ENCODE measurements around the gene CAMSAP1.

The CAMSAP1 gene

DNA sequence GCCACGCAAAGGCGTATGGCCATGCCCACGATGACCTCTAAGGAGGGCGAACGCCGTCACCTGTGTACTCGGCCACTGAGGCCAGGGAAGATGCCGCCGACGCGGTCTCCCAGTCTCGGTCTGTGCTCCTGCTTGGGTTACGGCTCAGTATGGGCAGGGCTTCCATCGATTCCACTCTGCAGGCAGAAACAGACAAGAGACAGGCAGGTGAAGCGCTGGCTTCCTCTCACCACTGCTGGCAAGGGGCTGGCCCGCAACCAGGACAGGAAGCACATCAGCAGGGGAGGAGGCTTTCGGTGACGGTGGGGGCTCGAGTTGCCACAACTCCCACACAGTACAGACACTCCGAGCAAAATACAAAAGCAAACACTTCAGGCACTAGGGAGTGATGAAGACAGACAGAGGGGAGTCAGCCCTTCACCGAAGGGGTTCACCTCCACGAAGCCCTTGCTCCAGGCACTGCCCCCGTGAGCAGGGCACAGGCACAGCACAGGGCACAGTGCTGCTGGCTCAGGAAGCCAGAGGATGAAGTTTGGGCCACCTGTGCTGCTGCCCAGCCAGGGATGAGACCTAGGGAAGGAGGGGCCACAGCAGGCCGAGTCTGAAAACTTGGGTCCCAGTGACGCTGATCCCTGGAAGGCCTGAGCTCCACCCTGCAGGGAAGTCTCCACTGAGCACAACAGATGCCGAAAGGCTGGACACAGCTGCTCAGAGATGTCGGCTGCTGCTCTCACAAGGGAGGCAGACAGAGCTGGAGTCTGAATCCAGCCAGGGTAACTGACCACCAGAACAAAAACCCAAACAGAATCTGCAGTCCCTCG, 91.3 kb downstream of the CAMSAP1 start:
- Histone ChIP-seq H3K27me3 (ENCODE audit: insufficient read depth, low read length, poor library complexity) (no peaks in the 10 kb centered on the region), H4K8ac (ENCODE audit: low read depth, low read length) (no peak overlapping the region), H2BK5ac (ENCODE audit: low read length) (no peak overlapping the region), H3K23ac (ENCODE audit: low read length) (no peak overlapping the region), H3K79me1 (ENCODE audit: low read length) (no peaks in the 10 kb centered on the region), H4K5ac (ENCODE audit: low read length) (no peak overlapping the region), H2BK120ac (ENCODE audit: low read depth, low read length) (no peak overlapping the region), H2AK5ac (ENCODE audit: low read length) (no peak overlapping the region), H3K27ac (ENCODE audit: low read depth, low read length) (no peak overlapping the region), H3K79me2 (ENCODE audit: control insufficient read depth, insufficient read depth, low read length) (no peaks in the 10 kb centered on the region), H3K4me2 (ENCODE audit: low read length) (no peak overlapping the region), H3K9ac (ENCODE audit: low read length) (no peak overlapping the region), H2BK15ac (replicated peaks; ENCODE audit: low read depth) (no peak overlapping the region), H3K36me3 (ENCODE audit: control insufficient read depth, insufficient read depth, low read length) (peaks cover 13% of the 10 kb centered on the region), H3K4me1 (ENCODE audit: control insufficient read depth, low read depth, low read length) (no peaks in the 10 kb centered on the region), H3K4ac (ENCODE audit: low read depth, low read length) (no peak overlapping the region), H3K18ac (ENCODE audit: low read length) (no peak overlapping the region), H3K56ac (ENCODE audit: low read length) (no peak overlapping the region), H3K4me3 (ENCODE audit: low read length) (no peak overlapping the region)
- no peak for DNase-seq
- no CpG with 5 or more reads among the region's 28 CpGs for WGBS (ENCODE audit: extremely low coverage, insufficient coverage, low lambda C conversion rate)

DNA sequence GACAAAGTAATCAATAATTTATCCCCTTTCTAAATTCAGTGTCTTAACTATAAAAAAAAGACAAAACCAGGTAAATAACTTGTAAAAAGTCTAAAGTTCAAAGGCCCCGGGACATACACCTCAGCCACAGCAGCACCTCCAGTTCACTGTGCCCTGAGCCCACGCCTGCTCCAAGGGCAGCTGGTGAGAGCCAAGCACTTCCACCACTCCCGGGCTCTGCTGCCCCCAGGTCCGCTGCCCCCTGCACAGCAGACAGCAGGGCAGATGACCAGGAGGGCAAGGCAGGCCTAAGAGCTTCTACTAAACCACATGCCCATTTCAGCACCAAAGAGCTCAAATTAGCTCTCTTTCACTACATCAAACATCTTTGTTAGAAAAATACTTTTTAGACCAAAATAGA, 91.9 kb downstream of the CAMSAP1 start:
- DNase-seq = no peak
- WGBS (ENCODE audit: extremely low coverage, insufficient coverage, low lambda C conversion rate) = no CpG with 5 or more reads among the region's 4 CpGs
- Histone ChIP-seq H3K27me3 (ENCODE audit: insufficient read depth, low read length, poor library complexity) (no peaks in the 10 kb centered on the region), H3K4ac (ENCODE audit: low read depth, low read length) (no peak overlapping the region), H3K9ac (ENCODE audit: low read length) (no peak overlapping the region), H2BK15ac (replicated peaks; ENCODE audit: low read depth) (no peak overlapping the region), H3K79me1 (ENCODE audit: low read length) (no peaks in the 10 kb centered on the region), H3K4me2 (ENCODE audit: low read length) (no peak overlapping the region), H4K8ac (ENCODE audit: low read depth, low read length) (no peak overlapping the region), H2AK5ac (ENCODE audit: low read length) (no peak overlapping the region), H2BK120ac (ENCODE audit: low read depth, low read length) (no peak overlapping the region), H4K5ac (ENCODE audit: low read length) (no peak overlapping the region), H3K4me3 (ENCODE audit: low read length) (no peak overlapping the region), H2BK5ac (ENCODE audit: low read length) (no peak overlapping the region), H3K56ac (ENCODE audit: low read length) (no peak overlapping the region), H3K36me3 (ENCODE audit: control insufficient read depth, insufficient read depth, low read length) (peaks cover 15% of the 10 kb centered on the region), H3K4me1 (ENCODE audit: control insufficient read depth, low read depth, low read length) (no peaks in the 10 kb centered on the region), H3K23ac (ENCODE audit: low read length) (no peak overlapping the region), H3K79me2 (ENCODE audit: control insufficient read depth, insufficient read depth, low read length) (no peaks in the 10 kb centered on the region), H3K27ac (ENCODE audit: low read depth, low read length) (no peak overlapping the region), H3K18ac (ENCODE audit: low read length) (no peak overlapping the region)

DNA sequence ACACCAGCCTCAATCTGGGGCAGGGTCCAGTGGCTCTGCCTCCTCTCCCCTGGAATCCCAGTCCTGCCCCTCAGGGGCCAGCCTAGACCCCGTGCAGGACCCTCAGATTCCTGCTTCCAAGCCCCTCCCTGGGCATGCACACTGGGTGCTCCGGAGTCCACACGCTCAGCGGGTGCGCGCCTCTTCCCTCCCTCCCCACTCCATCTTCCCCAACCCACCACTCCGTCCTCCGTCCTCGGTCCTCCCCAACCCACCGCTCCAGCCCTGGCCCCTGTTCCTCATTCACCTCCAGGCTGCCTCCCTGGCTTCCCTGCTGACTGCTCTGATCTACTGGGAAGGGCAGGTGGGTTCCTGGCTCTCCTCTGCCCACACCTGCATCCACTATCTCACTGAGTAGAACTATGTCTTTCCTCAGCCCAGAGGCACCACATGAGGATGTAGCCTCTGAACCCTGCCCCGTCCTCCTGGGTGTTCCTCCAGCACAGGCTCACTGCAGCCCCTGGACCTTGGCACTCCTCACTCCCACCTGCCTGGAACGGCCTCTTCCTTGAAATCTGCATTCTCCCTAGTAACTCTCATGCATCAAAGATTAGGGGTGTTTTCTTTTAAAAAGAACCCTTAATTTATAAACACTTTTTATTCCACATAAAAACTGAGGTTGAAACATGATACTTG, 92.8 kb downstream of the CAMSAP1 start:
- H2BK120ac ChIP-seq (ENCODE audit: low read depth, low read length) = no peak overlapping the region
- no peak overlapping the region for H2AK5ac ChIP-seq (ENCODE audit: low read length)
- H3K36me3 ChIP-seq (ENCODE audit: control insufficient read depth, insufficient read depth, low read length) = peaks cover 15% of the 10 kb centered on the region
- no peak overlapping the region for H3K4ac ChIP-seq (ENCODE audit: low read depth, low read length)
- H3K4me3 ChIP-seq (ENCODE audit: low read length) = no peak overlapping the region
- H3K4me1 ChIP-seq (ENCODE audit: control insufficient read depth, low read depth, low read length) = no peaks in the 10 kb centered on the region
- no peak overlapping the region for H4K8ac ChIP-seq (ENCODE audit: low read depth, low read length)
- no peaks in the 10 kb centered on the region for H3K79me2 ChIP-seq (ENCODE audit: control insufficient read depth, insufficient read depth, low read length)
- no peak for DNase-seq
- no peak overlapping the region for H2BK15ac ChIP-seq (replicated peaks; ENCODE audit: low read depth)
- WGBS (ENCODE audit: extremely low coverage, insufficient coverage, low lambda C conversion rate) = no CpG with 5 or more reads among the region's 12 CpGs
- no peak overlapping the region for H2BK5ac ChIP-seq (ENCODE audit: low read length)
- no peaks in the 10 kb centered on the region for H3K79me1 ChIP-seq (ENCODE audit: low read length)
- H3K9ac ChIP-seq (ENCODE audit: low read length) = no peak overlapping the region
- no peak overlapping the region for H3K18ac ChIP-seq (ENCODE audit: low read length)
- no peak overlapping the region for H3K23ac ChIP-seq (ENCODE audit: low read length)
- H3K27ac ChIP-seq (ENCODE audit: low read depth, low read length) = no peak overlapping the region
- no peak overlapping the region for H4K5ac ChIP-seq (ENCODE audit: low read length)
- H3K27me3 ChIP-seq (ENCODE audit: insufficient read depth, low read length, poor library complexity) = no peaks in the 10 kb centered on the region
- H3K56ac ChIP-seq (ENCODE audit: low read length) = no peak overlapping the region
- no peak overlapping the region for H3K4me2 ChIP-seq (ENCODE audit: low read length)

DNA sequence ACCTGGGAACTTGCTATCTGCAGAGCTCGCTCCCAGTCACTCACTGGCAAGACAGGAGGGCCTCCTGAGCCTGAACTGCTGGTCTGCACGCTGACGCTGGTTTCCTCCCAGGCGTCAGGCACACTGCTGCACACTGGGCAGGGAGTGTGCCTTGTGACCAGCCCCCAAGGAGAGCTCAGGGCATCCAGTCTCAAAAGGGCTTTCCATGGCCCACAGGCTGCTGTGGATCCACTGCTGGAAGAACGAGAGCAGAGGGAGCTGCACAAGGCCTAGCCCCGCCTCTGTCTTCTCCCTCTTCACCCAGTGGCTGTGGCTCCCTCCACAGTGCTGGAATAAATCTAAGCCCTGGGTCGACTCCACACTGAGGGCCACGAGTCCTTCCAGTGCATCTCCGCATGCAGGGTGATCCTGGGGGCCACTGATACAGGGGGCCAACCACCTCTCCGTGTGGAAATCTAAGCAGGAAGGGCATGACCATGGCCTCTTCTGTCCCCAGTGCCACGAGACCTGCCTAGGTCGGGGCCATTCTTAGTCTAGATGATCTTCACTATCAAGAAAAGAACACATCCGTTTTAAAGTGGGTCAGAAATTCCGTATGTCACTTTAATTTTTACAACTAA, 93.6 kb downstream of the CAMSAP1 start:
- H3K4ac ChIP-seq (ENCODE audit: low read depth, low read length) = no peak overlapping the region
- no peak overlapping the region for H3K27ac ChIP-seq (ENCODE audit: low read depth, low read length)
- no peak overlapping the region for H2BK5ac ChIP-seq (ENCODE audit: low read length)
- H3K4me1 ChIP-seq (ENCODE audit: control insufficient read depth, low read depth, low read length) = no peaks in the 10 kb centered on the region
- DNase-seq = no peak
- no peak overlapping the region for H3K56ac ChIP-seq (ENCODE audit: low read length)
- H3K79me2 ChIP-seq (ENCODE audit: control insufficient read depth, insufficient read depth, low read length) = no peaks in the 10 kb centered on the region
- H4K8ac ChIP-seq (ENCODE audit: low read depth, low read length) = no peak overlapping the region
- no peak overlapping the region for H3K4me3 ChIP-seq (ENCODE audit: low read length)
- peaks cover 15% of the 10 kb centered on the region for H3K36me3 ChIP-seq (ENCODE audit: control insufficient read depth, insufficient read depth, low read length)
- WGBS (ENCODE audit: extremely low coverage, insufficient coverage, low lambda C conversion rate) = no CpG with 5 or more reads among the region's 14 CpGs
- H3K18ac ChIP-seq (ENCODE audit: low read length) = no peak overlapping the region
- no peak overlapping the region for H2BK15ac ChIP-seq (replicated peaks; ENCODE audit: low read depth)
- H3K9ac ChIP-seq (ENCODE audit: low read length) = no peak overlapping the region
- H2AK5ac ChIP-seq (ENCODE audit: low read length) = no peak overlapping the region
- H3K4me2 ChIP-seq (ENCODE audit: low read length) = no peak overlapping the region
- no peak overlapping the region for H4K5ac ChIP-seq (ENCODE audit: low read length)
- no peak overlapping the region for H3K23ac ChIP-seq (ENCODE audit: low read length)
- H3K27me3 ChIP-seq (ENCODE audit: insufficient read depth, low read length, poor library complexity) = no peaks in the 10 kb centered on the region
- no peak overlapping the region for H2BK120ac ChIP-seq (ENCODE audit: low read depth, low read length)
- no peaks in the 10 kb centered on the region for H3K79me1 ChIP-seq (ENCODE audit: low read length)

DNA sequence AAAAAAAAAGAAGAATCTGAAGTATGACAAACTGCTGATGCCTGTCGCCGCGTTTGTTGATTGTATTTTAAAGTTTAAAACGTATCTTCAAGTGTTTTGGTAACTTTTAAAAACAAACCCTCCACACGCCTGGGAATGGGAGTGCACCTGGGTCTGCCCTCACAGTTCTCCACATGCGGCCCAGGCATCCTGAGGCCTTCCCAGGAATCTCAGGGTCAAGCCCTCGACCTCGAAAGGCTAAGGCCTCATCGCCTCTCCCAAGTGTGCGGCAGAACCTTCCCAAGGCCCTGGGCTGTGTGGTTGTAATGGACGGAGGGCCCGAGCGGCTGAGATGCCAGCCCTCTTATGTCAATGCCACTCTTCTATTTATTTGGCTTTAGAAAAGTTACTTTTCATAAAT, 94.4 kb downstream of the CAMSAP1 start:
- Histone ChIP-seq H3K4me1 (ENCODE audit: control insufficient read depth, low read depth, low read length) (no peaks in the 10 kb centered on the region), H3K36me3 (ENCODE audit: control insufficient read depth, insufficient read depth, low read length) (peaks cover 14% of the 10 kb centered on the region), H3K23ac (ENCODE audit: low read length) (no peak overlapping the region), H3K18ac (ENCODE audit: low read length) (no peak overlapping the region), H3K27ac (ENCODE audit: low read depth, low read length) (no peak overlapping the region), H2BK5ac (ENCODE audit: low read length) (no peak overlapping the region), H3K79me2 (ENCODE audit: control insufficient read depth, insufficient read depth, low read length) (no peaks in the 10 kb centered on the region), H3K56ac (ENCODE audit: low read length) (no peak overlapping the region), H3K4me2 (ENCODE audit: low read length) (no peak overlapping the region), H3K4me3 (ENCODE audit: low read length) (no peak overlapping the region), H2BK120ac (ENCODE audit: low read depth, low read length) (no peak overlapping the region), H2AK5ac (ENCODE audit: low read length) (no peak overlapping the region), H4K5ac (ENCODE audit: low read length) (no peak overlapping the region), H3K27me3 (ENCODE audit: insufficient read depth, low read length, poor library complexity) (no peaks in the 10 kb centered on the region), H2BK15ac (replicated peaks; ENCODE audit: low read depth) (no peak overlapping the region), H3K79me1 (ENCODE audit: low read length) (no peaks in the 10 kb centered on the region), H4K8ac (ENCODE audit: low read depth, low read length) (no peak overlapping the region), H3K9ac (ENCODE audit: low read length) (no peak overlapping the region), H3K4ac (ENCODE audit: low read depth, low read length) (no peak overlapping the region)
- WGBS (ENCODE audit: extremely low coverage, insufficient coverage, low lambda C conversion rate) = no CpG with 5 or more reads among the region's 13 CpGs
- DNase-seq = no peak
